NCI-H146 treated with DMSO at 0.1 percent for 48 hours (cell line): ENCODE measurements around the gene KCNC1.

ENCODE experiments used
- DNase-seq: peaks from one replicate; lab custom pipeline; 2025; ENCODE audit not compliant: unreplicated experiment; lab: John Stamatoyannopoulos, UW

The KCNC1 gene

GRCh38 chr11:17814546-17814945 lies 80.0 kb downstream of the KCNC1 start:
- DNase-seq, result no peak

GRCh38 chr11:17816232-17816931 lies 81.8 kb downstream of the KCNC1 start:
- no peak for DNase-seq

GRCh38 chr11:17821648-17822400 lies 87.2 kb downstream of the KCNC1 start:
- DNase-seq, result no peak

GRCh38 chr11:17822401-17822781 lies 87.8 kb downstream of the KCNC1 start:
- no peak for DNase-seq

GRCh38 chr11:17827006-17827405 lies 92.4 kb downstream of the KCNC1 start:
- no peak for DNase-seq

GRCh38 chr11:17828311-17828751 lies 93.8 kb downstream of the KCNC1 start:
- DNase-seq, result no peak

- DNase-seq, result no peak
Measured at GRCh38 chr11:17831228-17831627, 96.6 kb downstream of the KCNC1 start.

- DNase-seq, result no peak
Measured at GRCh38 chr11:17831883-17832282, 97.3 kb downstream of the KCNC1 start.
